ENCODE measurements around the gene ANLN. TPM values are rescaled to one million over a fixed set of nuclear protein-coding genes. Genes with fewer than 3 reads are reported as not detected.

ANLN gene
- total RNA-seq, 1 experiment from 2014 or later, result 78.9 TPM

GRCh38 chr7:36473454-36474282, 84.0 kb downstream of the ANLN start:
- Histone ChIP-seq H3K56ac (ENCODE audit: insufficient read length, low read depth, low read length) (no peak overlapping the region), H3K4me2 (ENCODE audit: insufficient read depth, insufficient read length, low read length) (no peak overlapping the region), H3T11ph (ENCODE audit: low read length) (no peak overlapping the region), H3K79me2 (ENCODE audit: insufficient read depth, low read length) (no peaks in the 10 kb centered on the region), H2BK20ac (ENCODE audit: low read depth, low read length, poor library complexity, severe bottlenecking) (no peak overlapping the region), H3K27ac (ENCODE audit: insufficient read length, low read depth, low read length) (no peak overlapping the region), H3K23me2 (ENCODE audit: insufficient read length, low read depth, low read length, poor library complexity, severe bottlenecking) (no peaks in the 10 kb centered on the region), H2BK12ac (ENCODE audit: insufficient read length, low read depth, low read length) (no peak overlapping the region), H4K8ac (replicated peaks; ENCODE audit: insufficient read length, low read depth, low read length) (no peak overlapping the region), H2AK5ac (ENCODE audit: insufficient read length, low read length) (no peak overlapping the region), H3K23ac (ENCODE audit: insufficient read length, low read depth, low read length) (no peak overlapping the region), H4K5ac (ENCODE audit: insufficient read length, low read depth, low read length) (no peak overlapping the region), H3K79me1 (ENCODE audit: insufficient read depth, low read depth, low read length, poor library complexity, severe bottlenecking) (no peaks in the 10 kb centered on the region), H3K27me3 (ENCODE audit: insufficient read depth, low read length) (no peaks in the 10 kb centered on the region), H3K9me3 (ENCODE audit: control insufficient read depth, low read depth, low read length) (no peaks in the 10 kb centered on the region), H4K91ac (ENCODE audit: insufficient read length, low read depth, low read length) (no peak overlapping the region), H3K4me1 (ENCODE audit: insufficient read depth, low read length) (no peaks in the 10 kb centered on the region), H4K20me1 (ENCODE audit: control insufficient read depth, insufficient read depth, insufficient read length) (no peaks in the 10 kb centered on the region), H3K14ac (ENCODE audit: insufficient read depth, low read length) (no peak overlapping the region), H3K18ac (ENCODE audit: insufficient read length, low read depth, low read length) (no peak overlapping the region), H2AFZ (ENCODE audit: low read length) (no peak overlapping the region), H2BK5ac (ENCODE audit: insufficient read length, low read length) (no peak overlapping the region), H3K4ac (ENCODE audit: low read depth, low read length) (no peak overlapping the region), H2BK120ac (ENCODE audit: low read depth, low read length, poor library complexity, severe bottlenecking) (no peak overlapping the region), H3K9ac (ENCODE audit: extremely low read depth, insufficient read length, low read length) (no peak overlapping the region), H2BK15ac (ENCODE audit: low read depth, low read length) (no peak overlapping the region)
- Mint-ChIP-seq H3K9me3 (no peaks in the 10 kb centered on the region), H3K4me3 (no peak overlapping the region; a peak in 1 of 5 replicates), H3K36me3 (ENCODE audit: insufficient read depth in 1 of 3, low read depth in 3 of 3) (no peaks in the 10 kb centered on the region), H3K27me3 (ENCODE audit: low read depth) (no peaks in the 10 kb centered on the region), H3K27ac (no peak overlapping the region; a peak in 1 of 7 replicates), H3K4me1 (0 out of 4 replicates have a peak, but pooled peaks cover 0 to 2% of the 10 kb centered on the region in 2 experiments)
- TF ChIP-seq CTCF (conservative IDR thresholded peaks at IDR 0.05), result peak; percentile 83
- WGBS (ENCODE audit: extremely low coverage, insufficient read length, low lambda C conversion rate), result no CpG with 5 or more reads among the region's 12 CpGs
- peak; percentile 69 for DNase-seq

Measured in H9 (cell line).